H1 (cell line): ENCODE measurements around the gene ENKUR. TPM values are rescaled to one million over a fixed set of nuclear protein-coding genes. Genes with fewer than 3 reads are reported as not detected.

Experiments
- GTF2F1 ChIP-seq: IDR thresholded peaks from 2 replicates; pipeline ENCODE4 v1.6.1; 2012; ENCODE audit warnings: low read depth, low read length, improper control_type of control experiment, borderline replicate concordance
- PHF8 ChIP-seq: fragments of 200-600 bp; sonication (generic); conservative IDR thresholded peaks from 2 replicates; pipeline ENCODE4 v1.7.1; 2012; ENCODE audit warnings: low read depth, mild to moderate bottlenecking, inconsistent platforms, low read length, moderate library complexity
- polyA plus RNA-seq, 7 experiments: library from polyadenylated mRNA; depleted of rRNA in 3 of 7; stranded (reverse) in 5 of 7; unstranded in 2 of 7; fragments of >200 nt in 5 of 7; fragments of 200-250 nt in 2 of 7; gene quantifications; 1 replicate in 5 of 7; 2 replicates in 1 of 7; 4 replicates in 1 of 7; pipeline versions ENCODE4 v1.2.1 to v1.2.3, GENCODE V29; 2011 to 2013; ENCODE audit warnings: missing spikeins in 2 of 7, mixed read lengths in 2 of 7
- total RNA-seq: library from RNA; stranded (reverse); fragmentation: NEBNext Ultra II Directional; extraction: Animal tissue kit (Norgen Biotek cat#: 25700); gene quantifications from 2 replicates; pipeline ENCODE4 v1.2.1, GENCODE V29; 2021
- TF ChIP-seq, protein P1 (sequence below): IDR thresholded peaks from 2 replicates; pipeline ENCODE4 v1.6.1; 2012; ENCODE audit warnings: low read length, inconsistent platforms

The ENKUR gene
- total and polyA plus RNA-seq, 2 of the 8 experiments (the other 6 are each of a cell fraction or from before 2014, with no cell fraction given), result not detected

DNA sequence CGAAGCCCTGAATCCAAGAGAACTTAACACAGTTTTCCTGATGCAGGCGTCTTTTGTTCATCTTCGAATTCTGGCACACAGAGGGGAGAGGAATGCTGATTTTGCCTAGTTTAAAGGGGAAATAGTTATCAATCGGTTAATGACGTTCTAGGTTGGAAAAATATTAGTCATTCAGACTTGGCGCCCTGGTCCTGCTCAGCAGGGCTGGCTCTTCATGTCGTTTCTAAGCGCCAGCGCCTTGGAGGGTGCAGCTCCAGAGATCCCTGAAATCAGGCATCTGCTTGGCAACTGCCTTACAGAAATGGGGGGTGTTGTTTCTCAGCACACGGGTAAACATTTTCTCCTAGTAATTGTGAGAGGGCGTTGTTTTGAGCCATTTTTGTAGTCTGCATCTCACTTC, 62.3 kb downstream of the ENKUR start (continued):
- TF ChIP-seq GTF2F1 (no peak), PHF8 (no peak)
- TF ChIP-seq, protein P1, sequence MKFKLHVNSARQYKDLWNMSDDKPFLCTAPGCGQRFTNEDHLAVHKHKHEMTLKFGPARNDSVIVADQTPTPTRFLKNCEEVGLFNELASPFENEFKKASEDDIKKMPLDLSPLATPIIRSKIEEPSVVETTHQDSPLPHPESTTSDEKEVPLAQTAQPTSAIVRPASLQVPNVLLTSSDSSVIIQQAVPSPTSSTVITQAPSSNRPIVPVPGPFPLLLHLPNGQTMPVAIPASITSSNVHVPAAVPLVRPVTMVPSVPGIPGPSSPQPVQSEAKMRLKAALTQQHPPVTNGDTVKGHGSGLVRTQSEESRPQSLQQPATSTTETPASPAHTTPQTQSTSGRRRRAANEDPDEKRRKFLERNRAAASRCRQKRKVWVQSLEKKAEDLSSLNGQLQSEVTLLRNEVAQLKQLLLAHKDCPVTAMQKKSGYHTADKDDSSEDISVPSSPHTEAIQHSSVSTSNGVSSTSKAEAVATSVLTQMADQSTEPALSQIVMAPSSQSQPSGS, result no peak
- TF ChIP-seq, all 59 proteins: peak for 0
